Measurements from ENCODE around the gene TRAK1. TPM values are rescaled to one million over a fixed set of nuclear protein-coding genes. Genes with fewer than 3 reads are reported as not detected.

The TRAK1 gene
- total and polyA plus RNA-seq, 10 of the 15 experiments (the other 5 are each of a cell fraction or from before 2014, with no cell fraction given) = 6.6 to 46.2 (median 23.7) TPM

DNA sequence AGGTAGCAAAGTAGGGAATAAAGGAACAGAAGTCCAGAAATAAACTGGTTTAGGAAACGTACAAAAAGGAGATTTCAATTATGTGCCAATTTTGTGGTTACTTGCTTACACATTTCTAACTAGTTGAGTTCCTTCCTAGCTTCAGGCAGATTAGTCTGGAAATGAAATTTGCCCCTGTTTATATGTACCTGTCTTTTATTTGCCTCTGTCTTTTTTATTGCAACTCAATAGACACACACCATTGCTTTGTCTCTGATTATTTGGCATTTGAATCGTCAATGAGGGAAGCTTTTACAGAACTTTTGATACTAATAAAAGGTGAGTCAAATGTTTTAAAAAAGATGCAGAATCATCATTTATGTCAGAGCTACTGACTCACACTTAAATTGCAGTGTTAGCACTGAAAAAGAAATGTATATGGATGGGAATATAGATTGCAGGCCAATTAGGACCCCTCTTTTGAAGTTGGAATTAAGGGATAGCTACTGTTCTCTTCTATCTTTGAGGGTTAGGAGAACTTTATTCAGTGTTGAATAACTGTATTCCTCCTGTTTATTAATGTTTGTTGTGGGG is 60.5 kb downstream of the TRAK1 start:
- ChIA-PET SMC1A (ENCODE audit: uncharacterized antibody, unreplicated experiment) (interaction anchor here (3.0 kb wide), 1 partner anchor 40 kb away, joined by 8 read pairs; no protein-coding TSS in a partner anchor), POLR2A (no interaction called here), RAD21 (ENCODE audit: unreplicated experiment) (no interaction called here), CTCF (interaction anchor here (1.2 to 2.6 kb wide), 2 partner anchors 23 to 39 kb away, joined by 3 to 10 read pairs; no protein-coding TSS in a partner anchor)
- peaks cover 4% of the 10 kb centered on the region; the same call in 1 of the 2 replicates for H3K4me1 ChIP-seq (ENCODE audit: control insufficient read depth, insufficient read depth, low read length)
- 0 out of 4 replicates have a peak, but pooled peaks cover 0 to 3% of the 10 kb centered on the region in 2 experiments for H3K36me3 ChIP-seq (ENCODE audit: control insufficient read depth in 2 of 2, insufficient read depth in 2 of 2, low read length in 1 of 2)
- no peaks in the 10 kb centered on the region for H4K20me1 ChIP-seq (ENCODE audit: control insufficient read depth, insufficient read depth)
- WGBS (ENCODE audit: insufficient coverage, insufficient replicate concordance, low lambda C conversion rate, missing lambda C conversion rate) = 68% methylated on average over 2 of the region's 2 CpGs
- H3K27me3 ChIP-seq (replicated peaks in 1 of 2; ENCODE audit: control insufficient read depth in 2 of 2, insufficient read depth in 2 of 2, low read length in 1 of 2) = no peaks in the 10 kb centered on the region
- no peaks in the 10 kb centered on the region for H3K9me3 ChIP-seq (replicated peaks; ENCODE audit: control insufficient read depth, insufficient read depth, low read length)
- H2AFZ ChIP-seq (ENCODE audit: control insufficient read depth, low read depth, low read length) = no peak overlapping the region
- ATAC-seq (no peak), FAIRE-seq (no peak), DNase-seq (ENCODE audit: low read depth, low spot score) (no peak)
- H3K4me2 ChIP-seq (ENCODE audit: control insufficient read depth, insufficient read depth) = no peak overlapping the region
- H3K4me3 ChIP-seq = no peak overlapping the region
- H3K9ac ChIP-seq (ENCODE audit: control insufficient read depth, insufficient read depth, low read length) = no peak overlapping the region
- intact Hi-C loops (cut with micrococcal nuclease; ENCODE audit: unreplicated experiment) = no loop called here
- H3K79me2 ChIP-seq (ENCODE audit: control insufficient read depth, insufficient read depth, low read length) = peaks cover 14% of the 10 kb centered on the region
- no peak overlapping the region for H3K27ac ChIP-seq (ENCODE audit: control insufficient read depth, insufficient read depth)
- in situ Hi-C loops (cut with MboI) = no loop called here
- BruUV-seq (replicated peaks) = no TSS peak
- TF ChIP-seq, protein P1, sequence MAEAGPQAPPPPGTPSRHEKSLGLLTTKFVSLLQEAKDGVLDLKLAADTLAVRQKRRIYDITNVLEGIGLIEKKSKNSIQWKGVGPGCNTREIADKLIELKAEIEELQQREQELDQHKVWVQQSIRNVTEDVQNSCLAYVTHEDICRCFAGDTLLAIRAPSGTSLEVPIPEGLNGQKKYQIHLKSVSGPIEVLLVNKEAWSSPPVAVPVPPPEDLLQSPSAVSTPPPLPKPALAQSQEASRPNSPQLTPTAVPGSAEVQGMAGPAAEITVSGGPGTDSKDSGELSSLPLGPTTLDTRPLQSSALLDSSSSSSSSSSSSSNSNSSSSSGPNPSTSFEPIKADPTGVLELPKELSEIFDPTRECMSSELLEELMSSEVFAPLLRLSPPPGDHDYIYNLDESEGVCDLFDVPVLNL (IDR thresholded peaks at IDR 0.05; ENCODE audit: low read depth, low read length) = no peak
- TF ChIP-seq CBFB (IDR thresholded peaks at IDR 0.05; ENCODE audit: low read depth) (no peak), RCOR1 (conservative IDR thresholded peaks at IDR 0.05; ENCODE audit: low read depth, low read length) (no peak)

DNA sequence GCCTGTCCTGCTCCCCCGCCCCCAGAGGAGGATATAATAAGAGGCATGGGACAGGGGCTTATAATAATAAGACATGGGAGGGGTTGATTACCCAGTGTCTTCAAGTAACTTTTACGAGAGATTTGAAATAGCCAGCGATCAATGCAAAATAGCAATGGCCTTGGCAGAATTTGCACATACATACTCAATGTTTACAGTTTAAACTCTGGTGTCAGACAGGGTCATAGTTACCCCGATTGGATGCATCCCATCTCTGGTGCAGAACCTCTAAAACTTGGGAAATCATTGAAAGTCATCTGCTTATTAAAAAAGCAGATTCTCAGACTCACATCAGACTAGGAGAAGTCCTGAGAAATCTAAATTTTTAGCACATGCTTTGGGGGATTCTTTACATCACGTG is 61.0 kb downstream of the TRAK1 start:
- POLR2A ChIA-PET = no interaction called here
- peaks cover 14% of the 10 kb centered on the region for H3K79me2 ChIP-seq (ENCODE audit: control insufficient read depth, insufficient read depth, low read length)
- H3K9ac ChIP-seq (ENCODE audit: control insufficient read depth, insufficient read depth, low read length) = no peak overlapping the region
- intact Hi-C loops (cut with micrococcal nuclease; ENCODE audit: unreplicated experiment) (no loop called here), in situ Hi-C loops (cut with MboI) (no loop called here)
- DNase-seq (ENCODE audit: low read depth, low spot score) (no peak), ATAC-seq (no peak), FAIRE-seq (no peak)
- H3K4me2 ChIP-seq (ENCODE audit: control insufficient read depth, insufficient read depth) = no peak overlapping the region
- no peaks in the 10 kb centered on the region for H3K9me3 ChIP-seq (replicated peaks; ENCODE audit: control insufficient read depth, insufficient read depth, low read length)
- RAD21 ChIA-PET (ENCODE audit: unreplicated experiment) = no interaction called here
- no peaks in the 10 kb centered on the region for H3K27me3 ChIP-seq (replicated peaks in 1 of 2; ENCODE audit: control insufficient read depth in 2 of 2, insufficient read depth in 2 of 2, low read length in 1 of 2)
- H3K36me3 ChIP-seq (ENCODE audit: control insufficient read depth in 2 of 2, insufficient read depth in 2 of 2, low read length in 1 of 2) = 0 out of 4 replicates have a peak, but pooled peaks cover 0 to 3% of the 10 kb centered on the region in 2 experiments
- no peak overlapping the region for H3K27ac ChIP-seq (ENCODE audit: control insufficient read depth, insufficient read depth)
- no peak overlapping the region for H3K4me3 ChIP-seq
- no peaks in the 10 kb centered on the region for H4K20me1 ChIP-seq (ENCODE audit: control insufficient read depth, insufficient read depth)
- CTCF ChIA-PET = interaction anchor here (2.6 kb wide), 1 partner anchor 39 kb away, joined by 10 read pairs; no protein-coding TSS in a partner anchor
- WGBS (ENCODE audit: insufficient coverage, insufficient replicate concordance, low lambda C conversion rate, missing lambda C conversion rate) = 85% methylated on average over 5 of the region's 5 CpGs
- SMC1A ChIA-PET (ENCODE audit: uncharacterized antibody, unreplicated experiment) = interaction anchor here (3.0 kb wide), 1 partner anchor 39 kb away, joined by 8 read pairs; no protein-coding TSS in a partner anchor
- no TSS peak for BruUV-seq (replicated peaks)
- H3K4me1 ChIP-seq (ENCODE audit: control insufficient read depth, insufficient read depth, low read length) = peaks cover 4% of the 10 kb centered on the region; the same call in 1 of the 2 replicates
- H2AFZ ChIP-seq (ENCODE audit: control insufficient read depth, low read depth, low read length) = no peak overlapping the region
- TF ChIP-seq PAX8 (IDR thresholded peaks at IDR 0.05) = no peak
- TF ChIP-seq, protein P2, sequence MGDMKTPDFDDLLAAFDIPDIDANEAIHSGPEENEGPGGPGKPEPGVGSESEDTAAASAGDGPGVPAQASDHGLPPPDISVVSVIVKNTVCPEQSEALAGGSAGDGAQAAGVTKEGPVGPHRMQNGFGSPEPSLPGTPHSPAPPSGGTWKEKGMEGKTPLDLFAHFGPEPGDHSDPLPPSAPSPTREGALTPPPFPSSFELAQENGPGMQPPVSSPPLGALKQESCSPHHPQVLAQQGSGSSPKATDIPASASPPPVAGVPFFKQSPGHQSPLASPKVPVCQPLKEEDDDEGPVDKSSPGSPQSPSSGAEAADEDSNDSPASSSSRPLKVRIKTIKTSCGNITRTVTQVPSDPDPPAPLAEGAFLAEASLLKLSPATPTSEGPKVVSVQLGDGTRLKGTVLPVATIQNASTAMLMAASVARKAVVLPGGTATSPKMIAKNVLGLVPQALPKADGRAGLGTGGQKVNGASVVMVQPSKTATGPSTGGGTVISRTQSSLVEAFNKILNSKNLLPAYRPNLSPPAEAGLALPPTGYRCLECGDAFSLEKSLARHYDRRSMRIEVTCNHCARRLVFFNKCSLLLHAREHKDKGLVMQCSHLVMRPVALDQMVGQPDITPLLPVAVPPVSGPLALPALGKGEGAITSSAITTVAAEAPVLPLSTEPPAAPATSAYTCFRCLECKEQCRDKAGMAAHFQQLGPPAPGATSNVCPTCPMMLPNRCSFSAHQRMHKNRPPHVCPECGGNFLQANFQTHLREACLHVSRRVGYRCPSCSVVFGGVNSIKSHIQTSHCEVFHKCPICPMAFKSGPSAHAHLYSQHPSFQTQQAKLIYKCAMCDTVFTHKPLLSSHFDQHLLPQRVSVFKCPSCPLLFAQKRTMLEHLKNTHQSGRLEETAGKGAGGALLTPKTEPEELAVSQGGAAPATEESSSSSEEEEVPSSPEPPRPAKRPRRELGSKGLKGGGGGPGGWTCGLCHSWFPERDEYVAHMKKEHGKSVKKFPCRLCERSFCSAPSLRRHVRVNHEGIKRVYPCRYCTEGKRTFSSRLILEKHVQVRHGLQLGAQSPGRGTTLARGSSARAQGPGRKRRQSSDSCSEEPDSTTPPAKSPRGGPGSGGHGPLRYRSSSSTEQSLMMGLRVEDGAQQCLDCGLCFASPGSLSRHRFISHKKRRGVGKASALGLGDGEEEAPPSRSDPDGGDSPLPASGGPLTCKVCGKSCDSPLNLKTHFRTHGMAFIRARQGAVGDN (IDR thresholded peaks at IDR 0.05) = no peak
- no peak for TF ChIP-seq BRCA1 (IDR thresholded peaks at IDR 0.05; ENCODE audit: low read depth, low read length)
- TF ChIP-seq, protein P3, sequence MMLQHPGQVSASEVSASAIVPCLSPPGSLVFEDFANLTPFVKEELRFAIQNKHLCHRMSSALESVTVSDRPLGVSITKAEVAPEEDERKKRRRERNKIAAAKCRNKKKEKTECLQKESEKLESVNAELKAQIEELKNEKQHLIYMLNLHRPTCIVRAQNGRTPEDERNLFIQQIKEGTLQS (IDR thresholded peaks at IDR 0.05; ENCODE audit: borderline replicate concordance, extremely low read depth, low read depth, low read length) = no peak
- TF ChIP-seq GABPA (IDR thresholded peaks at IDR 0.05; ENCODE audit: low read depth) = no peak
- TF ChIP-seq, protein P4, sequence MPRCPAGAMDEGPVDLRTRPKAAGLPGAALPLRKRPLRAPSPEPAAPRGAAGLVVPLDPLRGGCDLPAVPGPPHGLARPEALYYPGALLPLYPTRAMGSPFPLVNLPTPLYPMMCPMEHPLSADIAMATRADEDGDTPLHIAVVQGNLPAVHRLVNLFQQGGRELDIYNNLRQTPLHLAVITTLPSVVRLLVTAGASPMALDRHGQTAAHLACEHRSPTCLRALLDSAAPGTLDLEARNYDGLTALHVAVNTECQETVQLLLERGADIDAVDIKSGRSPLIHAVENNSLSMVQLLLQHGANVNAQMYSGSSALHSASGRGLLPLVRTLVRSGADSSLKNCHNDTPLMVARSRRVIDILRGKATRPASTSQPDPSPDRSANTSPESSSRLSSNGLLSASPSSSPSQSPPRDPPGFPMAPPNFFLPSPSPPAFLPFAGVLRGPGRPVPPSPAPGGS (IDR thresholded peaks at IDR 0.05; ENCODE audit: borderline replicate concordance, insufficient read depth, low read depth, low read length, poor library complexity, severe bottlenecking) = peak; percentile 43

Data from GM12878 (cell line).